ENCODE results near the gene ACMSD.

The ACMSD gene

GRCh38 chr2:134838143-134838620 is at the start of gene ACMSD:
TSS of gene ACMSD (plus strand) at chr2:134838616. CDS start at chr2:134838683, 67 bp downstream.
- Histone ChIP-seq H3K4me2 (ENCODE audit: low read length) (no peak within 1 kb of the TSS), H2AFZ (no peak within 1 kb of the TSS), H3K27me3 (ENCODE audit: control insufficient read depth, insufficient read depth, low read length) (no peaks in the 10 kb centered on the region), H3K9ac (no peak within 1 kb of the TSS), H3K9me3 (ENCODE audit: control insufficient read depth, low read length) (no peaks in the 10 kb centered on the region), H3K79me2 (no peaks in the 10 kb centered on the region), H3K4me1 (no peaks in the 10 kb centered on the region), H3K36me3 (ENCODE audit: control insufficient read depth, insufficient read depth, low read length) (no peaks in the 10 kb centered on the region), H3K27ac (no peak within 1 kb of the TSS), H3K4me3 (ENCODE audit: low read depth, low read length) (no peak within 1 kb of the TSS)
- TF ChIP-seq, protein P1, sequence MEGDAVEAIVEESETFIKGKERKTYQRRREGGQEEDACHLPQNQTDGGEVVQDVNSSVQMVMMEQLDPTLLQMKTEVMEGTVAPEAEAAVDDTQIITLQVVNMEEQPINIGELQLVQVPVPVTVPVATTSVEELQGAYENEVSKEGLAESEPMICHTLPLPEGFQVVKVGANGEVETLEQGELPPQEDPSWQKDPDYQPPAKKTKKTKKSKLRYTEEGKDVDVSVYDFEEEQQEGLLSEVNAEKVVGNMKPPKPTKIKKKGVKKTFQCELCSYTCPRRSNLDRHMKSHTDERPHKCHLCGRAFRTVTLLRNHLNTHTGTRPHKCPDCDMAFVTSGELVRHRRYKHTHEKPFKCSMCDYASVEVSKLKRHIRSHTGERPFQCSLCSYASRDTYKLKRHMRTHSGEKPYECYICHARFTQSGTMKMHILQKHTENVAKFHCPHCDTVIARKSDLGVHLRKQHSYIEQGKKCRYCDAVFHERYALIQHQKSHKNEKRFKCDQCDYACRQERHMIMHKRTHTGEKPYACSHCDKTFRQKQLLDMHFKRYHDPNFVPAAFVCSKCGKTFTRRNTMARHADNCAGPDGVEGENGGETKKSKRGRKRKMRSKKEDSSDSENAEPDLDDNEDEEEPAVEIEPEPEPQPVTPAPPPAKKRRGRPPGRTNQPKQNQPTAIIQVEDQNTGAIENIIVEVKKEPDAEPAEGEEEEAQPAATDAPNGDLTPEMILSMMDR (IDR thresholded peaks at IDR 0.05) = no peak

GRCh38 chr2:134790487-134790886 is 47.9 kb upstream of the ACMSD start:
- Histone ChIP-seq H3K4me2 (ENCODE audit: low read length) (no peak overlapping the region), H3K4me3 (ENCODE audit: low read depth, low read length) (no peak overlapping the region), H3K27me3 (ENCODE audit: control insufficient read depth, insufficient read depth, low read length) (no peaks in the 10 kb centered on the region), H3K4me1 (no peaks in the 10 kb centered on the region), H3K27ac (no peak overlapping the region), H3K79me2 (no peaks in the 10 kb centered on the region), H3K36me3 (ENCODE audit: control insufficient read depth, insufficient read depth, low read length) (no peaks in the 10 kb centered on the region), H2AFZ (no peak overlapping the region), H3K9me3 (ENCODE audit: control insufficient read depth, low read length) (no peaks in the 10 kb centered on the region), H3K9ac (no peak overlapping the region)
- TF ChIP-seq, protein P1 (IDR thresholded peaks at IDR 0.05) = no peak

GRCh38 chr2:134791616-134792015 is 46.8 kb upstream of the ACMSD start:
- Histone ChIP-seq H3K4me1 (no peaks in the 10 kb centered on the region), H3K79me2 (no peaks in the 10 kb centered on the region), H3K27ac (no peak overlapping the region), H3K9me3 (ENCODE audit: control insufficient read depth, low read length) (no peaks in the 10 kb centered on the region), H3K36me3 (ENCODE audit: control insufficient read depth, insufficient read depth, low read length) (no peaks in the 10 kb centered on the region), H3K9ac (no peak overlapping the region), H2AFZ (no peak overlapping the region), H3K27me3 (ENCODE audit: control insufficient read depth, insufficient read depth, low read length) (no peaks in the 10 kb centered on the region), H3K4me3 (ENCODE audit: low read depth, low read length) (no peak overlapping the region), H3K4me2 (ENCODE audit: low read length) (no peak overlapping the region)
- TF ChIP-seq, protein P1 (IDR thresholded peaks at IDR 0.05) = no peak

DNA sequence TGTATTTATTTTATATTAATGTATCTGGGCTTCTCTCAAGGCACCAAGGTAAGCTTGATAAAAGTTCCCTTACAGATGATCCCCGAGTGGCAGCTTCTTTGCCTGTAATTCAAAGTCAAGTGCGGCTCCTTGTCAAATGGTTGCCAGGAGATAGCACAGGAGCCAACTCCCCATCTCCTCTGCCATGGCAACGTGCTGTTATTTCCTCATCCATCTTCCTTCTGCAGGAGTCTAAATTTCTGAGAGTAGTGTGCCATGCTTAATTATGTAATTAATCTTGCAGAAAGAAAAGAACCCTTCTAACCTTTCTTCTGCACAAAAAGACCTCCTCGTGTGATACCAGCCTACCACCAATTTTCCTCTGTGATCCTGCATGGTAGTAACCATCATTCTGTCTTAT is 46.2 kb upstream of the ACMSD start:
- Histone ChIP-seq H3K9me3 (ENCODE audit: control insufficient read depth, low read length) (no peaks in the 10 kb centered on the region), H3K9ac (no peak overlapping the region), H3K4me1 (no peaks in the 10 kb centered on the region), H3K4me2 (ENCODE audit: low read length) (no peak overlapping the region), H2AFZ (no peak overlapping the region), H3K36me3 (ENCODE audit: control insufficient read depth, insufficient read depth, low read length) (no peaks in the 10 kb centered on the region), H3K27me3 (ENCODE audit: control insufficient read depth, insufficient read depth, low read length) (no peaks in the 10 kb centered on the region), H3K4me3 (ENCODE audit: low read depth, low read length) (no peak overlapping the region), H3K27ac (no peak overlapping the region), H3K79me2 (no peaks in the 10 kb centered on the region)
- TF ChIP-seq, protein P1 (IDR thresholded peaks at IDR 0.05) = no peak

GRCh38 chr2:134795765-134796164 is 42.7 kb upstream of the ACMSD start:
- H3K4me1 ChIP-seq = no peaks in the 10 kb centered on the region
- H3K36me3 ChIP-seq (ENCODE audit: control insufficient read depth, insufficient read depth, low read length) = no peaks in the 10 kb centered on the region
- no peaks in the 10 kb centered on the region for H3K79me2 ChIP-seq
- H3K27me3 ChIP-seq (ENCODE audit: control insufficient read depth, insufficient read depth, low read length) = no peaks in the 10 kb centered on the region
- H3K27ac ChIP-seq = no peak overlapping the region
- no peak overlapping the region for H3K9ac ChIP-seq
- no peak overlapping the region for H3K4me2 ChIP-seq (ENCODE audit: low read length)
- TF ChIP-seq, protein P1 (IDR thresholded peaks at IDR 0.05) = no peak
- no peaks in the 10 kb centered on the region for H3K9me3 ChIP-seq (ENCODE audit: control insufficient read depth, low read length)
- H2AFZ ChIP-seq = no peak overlapping the region
- no peak overlapping the region for H3K4me3 ChIP-seq (ENCODE audit: low read depth, low read length)
